ENCODE results near the gene DPH3.

DNA sequence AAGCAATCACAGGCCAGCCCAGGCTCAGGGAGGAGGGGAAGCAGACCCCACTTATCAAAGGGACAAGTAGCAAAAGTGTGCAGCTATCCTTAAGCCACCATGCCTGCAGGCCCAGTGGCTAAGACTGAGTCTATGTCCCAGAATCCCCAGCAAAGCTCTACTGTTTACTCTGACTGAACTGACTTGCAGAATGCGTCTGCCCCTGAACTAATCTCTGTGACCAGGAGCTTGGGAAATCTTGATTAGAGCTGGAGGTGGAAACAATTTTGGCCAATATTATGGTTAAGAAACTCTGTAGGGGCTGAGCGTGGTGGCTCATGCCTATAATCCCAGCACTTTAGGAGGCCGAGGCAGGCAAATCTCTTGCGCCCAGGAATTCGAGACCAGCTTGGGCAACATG, 22.6 kb downstream of the DPH3 start:
- TF ChIP-seq, protein P1, sequence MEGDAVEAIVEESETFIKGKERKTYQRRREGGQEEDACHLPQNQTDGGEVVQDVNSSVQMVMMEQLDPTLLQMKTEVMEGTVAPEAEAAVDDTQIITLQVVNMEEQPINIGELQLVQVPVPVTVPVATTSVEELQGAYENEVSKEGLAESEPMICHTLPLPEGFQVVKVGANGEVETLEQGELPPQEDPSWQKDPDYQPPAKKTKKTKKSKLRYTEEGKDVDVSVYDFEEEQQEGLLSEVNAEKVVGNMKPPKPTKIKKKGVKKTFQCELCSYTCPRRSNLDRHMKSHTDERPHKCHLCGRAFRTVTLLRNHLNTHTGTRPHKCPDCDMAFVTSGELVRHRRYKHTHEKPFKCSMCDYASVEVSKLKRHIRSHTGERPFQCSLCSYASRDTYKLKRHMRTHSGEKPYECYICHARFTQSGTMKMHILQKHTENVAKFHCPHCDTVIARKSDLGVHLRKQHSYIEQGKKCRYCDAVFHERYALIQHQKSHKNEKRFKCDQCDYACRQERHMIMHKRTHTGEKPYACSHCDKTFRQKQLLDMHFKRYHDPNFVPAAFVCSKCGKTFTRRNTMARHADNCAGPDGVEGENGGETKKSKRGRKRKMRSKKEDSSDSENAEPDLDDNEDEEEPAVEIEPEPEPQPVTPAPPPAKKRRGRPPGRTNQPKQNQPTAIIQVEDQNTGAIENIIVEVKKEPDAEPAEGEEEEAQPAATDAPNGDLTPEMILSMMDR (tag by site-specific recombination; IDR thresholded peaks at IDR 0.05) = no peak
- TF ChIP-seq ZBTB8A (tag by site-specific recombination; IDR thresholded peaks at IDR 0.05) = no peak
